Measurements from ENCODE around the gene RALBP1.

The RALBP1 gene

GRCh38 chr18:9537677-9538076 lies 62.4 kb downstream of the RALBP1 start:
- peaks cover 41% of the 10 kb centered on the region for H3K36me3 ChIP-seq (ENCODE audit: insufficient read depth, low read depth, low read length)

DNA sequence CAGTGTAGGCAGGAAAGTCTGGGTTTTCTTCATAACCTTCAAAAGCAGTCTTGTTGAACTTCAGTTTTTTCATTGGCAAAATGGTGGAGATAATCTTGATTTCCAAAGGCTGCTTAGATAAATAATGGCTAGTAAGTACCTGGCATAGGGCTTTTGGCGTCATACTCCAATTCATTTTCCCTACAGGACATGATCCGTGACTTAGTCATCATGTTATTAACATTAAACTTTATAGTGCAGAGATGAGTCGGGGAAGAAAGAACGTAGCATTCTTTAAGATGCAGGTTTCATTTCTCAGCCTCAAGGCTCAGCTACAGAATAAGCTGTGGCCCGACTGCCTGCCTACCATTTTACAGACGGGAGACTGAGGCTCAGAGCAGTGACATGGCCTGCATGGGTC lies 64.0 kb downstream of the RALBP1 start:
- H3K27ac ChIP-seq (ENCODE audit: low read length) = no peak overlapping the region
- H3K9ac ChIP-seq (ENCODE audit: low read depth, low read length) = no peak overlapping the region
- H3K4me3 ChIP-seq (ENCODE audit: low read length) = no peak overlapping the region
- H3K27me3 ChIP-seq (ENCODE audit: insufficient read depth, low read length) = no peaks in the 10 kb centered on the region
- no peaks in the 10 kb centered on the region for H3K9me3 ChIP-seq (ENCODE audit: insufficient read depth, low read depth, low read length)
- no peaks in the 10 kb centered on the region for H3K4me1 ChIP-seq (ENCODE audit: insufficient read depth, low read length)
- peaks cover 25% of the 10 kb centered on the region for H3K36me3 ChIP-seq (ENCODE audit: insufficient read depth, low read depth, low read length)

More at GRCh38 chr18:9537677-9538076, 62.4 kb downstream of the RALBP1 start:
- no peaks in the 10 kb centered on the region for H3K4me1 ChIP-seq (ENCODE audit: insufficient read depth, low read length)
- no peaks in the 10 kb centered on the region for H3K9me3 ChIP-seq (ENCODE audit: insufficient read depth, low read depth, low read length)
- no peaks in the 10 kb centered on the region for H3K27me3 ChIP-seq (ENCODE audit: insufficient read depth, low read length)
- no peak overlapping the region for H3K9ac ChIP-seq (ENCODE audit: low read depth, low read length)
- no peak overlapping the region for H3K4me3 ChIP-seq (ENCODE audit: low read length)
- H3K27ac ChIP-seq (ENCODE audit: low read length) = no peak overlapping the region

DNA sequence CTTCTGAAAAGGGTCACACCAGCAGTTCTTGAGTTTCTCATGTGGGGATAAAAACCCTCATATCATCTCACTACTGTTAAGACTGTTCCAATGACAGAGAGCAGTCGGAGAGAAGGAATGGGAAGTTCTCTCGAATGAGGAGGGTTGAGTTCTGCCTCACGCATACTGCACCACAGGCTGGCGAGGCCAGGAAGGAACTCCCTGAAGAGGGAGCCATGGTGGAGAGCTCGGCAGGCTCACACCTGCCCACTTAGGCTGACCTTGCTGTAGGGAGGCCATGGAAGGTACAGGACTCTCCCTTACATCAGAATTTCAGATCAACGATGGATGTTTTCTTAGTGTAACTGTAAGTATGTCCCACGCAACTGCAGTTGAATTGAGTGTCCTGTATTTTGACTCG lies 64.6 kb downstream of the RALBP1 start:
- H3K4me3 ChIP-seq (ENCODE audit: low read length) = no peak overlapping the region
- no peak overlapping the region for H3K9ac ChIP-seq (ENCODE audit: low read depth, low read length)

DNA sequence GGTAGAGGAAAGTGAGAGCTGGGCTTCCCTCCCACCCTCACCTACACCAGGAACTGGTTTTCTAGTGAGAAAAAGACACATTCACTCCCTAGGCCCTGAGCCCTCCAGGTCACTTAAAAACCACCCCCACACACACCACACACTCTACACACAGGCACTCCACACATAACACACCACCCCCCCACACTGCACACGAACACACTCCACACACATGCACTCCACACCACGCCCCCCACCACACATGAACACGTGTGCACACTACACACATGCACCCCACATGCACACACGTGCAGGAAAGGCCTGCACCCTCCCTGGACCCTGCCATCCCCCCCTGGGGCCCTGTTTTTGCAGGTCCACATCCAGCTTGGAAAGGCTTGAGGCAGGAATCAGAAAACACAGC lies 67.6 kb downstream of the RALBP1 start:
- no peak overlapping the region for H3K9ac ChIP-seq (ENCODE audit: low read depth, low read length)
- no peaks in the 10 kb centered on the region for H3K27me3 ChIP-seq (ENCODE audit: insufficient read depth, low read length)
- H3K27ac ChIP-seq (ENCODE audit: low read length) = no peak overlapping the region
- H3K9me3 ChIP-seq (ENCODE audit: insufficient read depth, low read depth, low read length) = no peaks in the 10 kb centered on the region
- no peaks in the 10 kb centered on the region for H3K4me1 ChIP-seq (ENCODE audit: insufficient read depth, low read length)
- peaks cover 28% of the 10 kb centered on the region for H3K36me3 ChIP-seq (ENCODE audit: insufficient read depth, low read depth, low read length)
- H3K4me3 ChIP-seq (ENCODE audit: low read length) = no peak overlapping the region

More for the DNA sequence above, 64.6 kb downstream of the RALBP1 start:
- Histone ChIP-seq H3K9me3 (ENCODE audit: insufficient read depth, low read depth, low read length) (no peaks in the 10 kb centered on the region), H3K4me1 (ENCODE audit: insufficient read depth, low read length) (no peaks in the 10 kb centered on the region), H3K36me3 (ENCODE audit: insufficient read depth, low read depth, low read length) (peaks cover 20% of the 10 kb centered on the region), H3K27ac (ENCODE audit: low read length) (no peak overlapping the region), H3K27me3 (ENCODE audit: insufficient read depth, low read length) (no peaks in the 10 kb centered on the region)

- Histone ChIP-seq H3K27ac (ENCODE audit: low read length) (no peak overlapping the region), H3K4me3 (ENCODE audit: low read length) (no peak overlapping the region), H3K4me1 (ENCODE audit: insufficient read depth, low read length) (no peaks in the 10 kb centered on the region), H3K36me3 (ENCODE audit: insufficient read depth, low read depth, low read length) (peaks cover 46% of the 10 kb centered on the region), H3K27me3 (ENCODE audit: insufficient read depth, low read length) (no peaks in the 10 kb centered on the region), H3K9ac (ENCODE audit: low read depth, low read length) (no peak overlapping the region), H3K9me3 (ENCODE audit: insufficient read depth, low read depth, low read length) (no peaks in the 10 kb centered on the region)
Measured at GRCh38 chr18:9545029-9545428, 69.7 kb downstream of the RALBP1 start.

GRCh38 chr18:9546468-9546867 lies 71.2 kb downstream of the RALBP1 start:
- Histone ChIP-seq H3K27ac (ENCODE audit: low read length) (no peak overlapping the region), H3K4me3 (ENCODE audit: low read length) (no peak overlapping the region), H3K9me3 (ENCODE audit: insufficient read depth, low read depth, low read length) (no peaks in the 10 kb centered on the region), H3K27me3 (ENCODE audit: insufficient read depth, low read length) (no peaks in the 10 kb centered on the region), H3K9ac (ENCODE audit: low read depth, low read length) (no peak overlapping the region), H3K36me3 (ENCODE audit: insufficient read depth, low read depth, low read length) (peaks cover 59% of the 10 kb centered on the region), H3K4me1 (ENCODE audit: insufficient read depth, low read length) (peaks cover 1% of the 10 kb centered on the region; the same call in 1 of the 2 replicates)

- Histone ChIP-seq H3K9ac (ENCODE audit: low read depth, low read length) (no peak overlapping the region), H3K27me3 (ENCODE audit: insufficient read depth, low read length) (no peaks in the 10 kb centered on the region), H3K36me3 (ENCODE audit: insufficient read depth, low read depth, low read length) (peaks cover 73% of the 10 kb centered on the region), H3K4me1 (ENCODE audit: insufficient read depth, low read length) (peaks cover 6% of the 10 kb centered on the region; the same call in 1 of the 2 replicates), H3K9me3 (ENCODE audit: insufficient read depth, low read depth, low read length) (peaks cover 5% of the 10 kb centered on the region; the same call in 1 of the 2 replicates), H3K4me3 (ENCODE audit: low read length) (no peak overlapping the region), H3K27ac (ENCODE audit: low read length) (no peak overlapping the region)
Measured at GRCh38 chr18:9547782-9548181, 72.5 kb downstream of the RALBP1 start.

- H3K9ac ChIP-seq (ENCODE audit: low read depth, low read length) = no peak overlapping the region
- peaks cover 6% of the 10 kb centered on the region; the same call in 1 of the 2 replicates for H3K4me1 ChIP-seq (ENCODE audit: insufficient read depth, low read length)
- H3K36me3 ChIP-seq (ENCODE audit: insufficient read depth, low read depth, low read length) = peaks cover 86% of the 10 kb centered on the region
- no peak overlapping the region for H3K27ac ChIP-seq (ENCODE audit: low read length)
- H3K4me3 ChIP-seq (ENCODE audit: low read length) = no peak overlapping the region
- no peaks in the 10 kb centered on the region for H3K27me3 ChIP-seq (ENCODE audit: insufficient read depth, low read length)
- peaks cover 13% of the 10 kb centered on the region; the same call in 1 of the 2 replicates for H3K9me3 ChIP-seq (ENCODE audit: insufficient read depth, low read depth, low read length)
Measured at GRCh38 chr18:9549405-9549804, 74.1 kb downstream of the RALBP1 start.

GRCh38 chr18:9550429-9550828 lies 75.1 kb downstream of the RALBP1 start:
- H3K36me3 ChIP-seq (ENCODE audit: insufficient read depth, low read depth, low read length) = peaks cover 91% of the 10 kb centered on the region

GRCh38 chr18:9552191-9552590 lies 76.9 kb downstream of the RALBP1 start:
- no peak overlapping the region for H3K4me3 ChIP-seq (ENCODE audit: low read length)
- no peaks in the 10 kb centered on the region for H3K27me3 ChIP-seq (ENCODE audit: insufficient read depth, low read length)
- peaks cover 13% of the 10 kb centered on the region; the same call in 1 of the 2 replicates for H3K9me3 ChIP-seq (ENCODE audit: insufficient read depth, low read depth, low read length)
- peaks cover 6% of the 10 kb centered on the region; the same call in 1 of the 2 replicates for H3K4me1 ChIP-seq (ENCODE audit: insufficient read depth, low read length)
- peaks cover 92% of the 10 kb centered on the region for H3K36me3 ChIP-seq (ENCODE audit: insufficient read depth, low read depth, low read length)
- no peak overlapping the region for H3K27ac ChIP-seq (ENCODE audit: low read length)
- no peak overlapping the region for H3K9ac ChIP-seq (ENCODE audit: low read depth, low read length)

More at GRCh38 chr18:9550429-9550828, 75.1 kb downstream of the RALBP1 start:
- Histone ChIP-seq H3K9me3 (ENCODE audit: insufficient read depth, low read depth, low read length) (peaks cover 13% of the 10 kb centered on the region; the same call in 1 of the 2 replicates), H3K27me3 (ENCODE audit: insufficient read depth, low read length) (no peaks in the 10 kb centered on the region), H3K4me3 (ENCODE audit: low read length) (no peak overlapping the region), H3K4me1 (ENCODE audit: insufficient read depth, low read length) (peaks cover 6% of the 10 kb centered on the region; the same call in 1 of the 2 replicates), H3K9ac (ENCODE audit: low read depth, low read length) (no peak overlapping the region), H3K27ac (ENCODE audit: low read length) (no peak overlapping the region)

GRCh38 chr18:9552616-9553015 lies 77.3 kb downstream of the RALBP1 start:
- H3K36me3 ChIP-seq (ENCODE audit: insufficient read depth, low read depth, low read length) = peaks cover 92% of the 10 kb centered on the region
- no peak overlapping the region for H3K9ac ChIP-seq (ENCODE audit: low read depth, low read length)
- no peak overlapping the region for H3K27ac ChIP-seq (ENCODE audit: low read length)

DNA sequence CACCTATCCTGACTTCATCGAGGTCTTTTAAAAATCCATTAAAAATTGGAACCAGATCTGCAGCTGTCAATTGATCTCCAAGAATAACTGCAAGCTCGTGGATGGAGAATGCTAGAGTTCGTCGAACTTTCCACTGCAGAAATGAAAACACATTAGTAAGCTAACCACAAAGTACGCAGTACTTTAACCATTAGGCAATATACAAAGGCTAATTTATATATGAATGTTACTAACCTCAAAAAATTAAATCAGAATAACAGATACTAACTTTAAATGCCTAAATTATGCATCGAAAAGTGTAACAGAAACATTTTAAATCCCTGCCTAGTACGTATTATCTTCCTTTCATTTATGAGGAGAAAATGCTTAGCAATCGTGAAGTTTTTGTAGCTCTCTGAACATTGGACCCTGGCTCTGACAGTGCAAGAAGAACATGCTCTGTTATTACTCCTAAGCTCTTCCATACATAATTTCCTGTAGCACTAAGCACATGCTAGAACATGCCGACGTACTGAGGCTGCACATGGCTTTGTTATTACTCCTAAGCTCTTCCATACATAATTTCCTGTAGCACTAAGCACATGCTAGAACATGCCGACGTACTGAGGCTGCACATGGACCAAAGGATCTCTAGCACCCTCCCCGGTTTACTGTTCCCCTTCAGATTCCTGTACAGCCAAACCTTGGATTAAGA lies 82.1 kb downstream of the RALBP1 start:
- Histone ChIP-seq H3K9ac (ENCODE audit: low read depth, low read length) (no peak overlapping the region), H3K9me3 (ENCODE audit: insufficient read depth, low read depth, low read length) (peaks cover 12% of the 10 kb centered on the region; the same call in 1 of the 2 replicates), H3K27me3 (ENCODE audit: insufficient read depth, low read length) (no peaks in the 10 kb centered on the region), H3K4me1 (ENCODE audit: insufficient read depth, low read length) (no peaks in the 10 kb centered on the region), H3K4me3 (ENCODE audit: low read length) (no peak overlapping the region), H3K27ac (ENCODE audit: low read length) (no peak overlapping the region), H3K36me3 (ENCODE audit: insufficient read depth, low read depth, low read length) (peaks cover 91% of the 10 kb centered on the region)

More at GRCh38 chr18:9552616-9553015, 77.3 kb downstream of the RALBP1 start:
- H3K9me3 ChIP-seq (ENCODE audit: insufficient read depth, low read depth, low read length) = peaks cover 13% of the 10 kb centered on the region; the same call in 1 of the 2 replicates
- no peak overlapping the region for H3K4me3 ChIP-seq (ENCODE audit: low read length)
- H3K4me1 ChIP-seq (ENCODE audit: insufficient read depth, low read length) = peaks cover 6% of the 10 kb centered on the region; the same call in 1 of the 2 replicates
- no peaks in the 10 kb centered on the region for H3K27me3 ChIP-seq (ENCODE audit: insufficient read depth, low read length)
